HG02938 (cell line): Measurements from ENCODE around the gene EPS8.
"Not testable (repeated sequence)": the region's sequence is repeated elsewhere in the genome, so short reads cannot be mapped to it uniquely, and the experiment has no call there.

Experiments
- ATAC-seq: cut with Tn5 transposase; IDR thresholded peaks from one replicate; pipeline ENCODE4 v1.9.1; 2021; ENCODE audit warnings: mild to moderate bottlenecking, moderate library complexity; ENCODE audit not compliant: unreplicated experiment

The EPS8 gene

GRCh38 chr12:15662303-15662980 lies 126.7 kb downstream of the EPS8 start:
- ATAC-seq, result no peak

- no peak for ATAC-seq
Measured at GRCh38 chr12:15651371-15651770, 137.8 kb downstream of the EPS8 start.

- no peak for ATAC-seq
Measured at GRCh38 chr12:15650399-15651128, 138.6 kb downstream of the EPS8 start.

GRCh38 chr12:15649347-15649746 lies 139.8 kb downstream of the EPS8 start:
- ATAC-seq, result no peak

GRCh38 chr12:15648558-15648957 lies 140.6 kb downstream of the EPS8 start:
- no peak for ATAC-seq

GRCh38 chr12:15646581-15646980 lies 142.6 kb downstream of the EPS8 start:
- ATAC-seq, result no peak

- no peak for ATAC-seq
Measured at GRCh38 chr12:15644700-15645099, 144.5 kb downstream of the EPS8 start.

GRCh38 chr12:15638231-15638630 lies 151.0 kb downstream of the EPS8 start:
- no peak for ATAC-seq

- no peak for ATAC-seq
Measured at GRCh38 chr12:15636060-15636890, 152.9 kb downstream of the EPS8 start.

GRCh38 chr12:15634010-15634683 lies 155.0 kb downstream of the EPS8 start:
- ATAC-seq, result no peak

- ATAC-seq, result no peak
Measured at GRCh38 chr12:15633201-15633600, 156.0 kb downstream of the EPS8 start.

GRCh38 chr12:15632708-15633107 lies 156.5 kb downstream of the EPS8 start:
- ATAC-seq, result no peak

GRCh38 chr12:15631007-15631715 lies 158.0 kb downstream of the EPS8 start:
- no peak for ATAC-seq

GRCh38 chr12:15629761-15630160 lies 159.4 kb downstream of the EPS8 start:
- ATAC-seq, result no peak

GRCh38 chr12:15629108-15629507 lies 160.1 kb downstream of the EPS8 start:
- no peak for ATAC-seq

- no peak for ATAC-seq
Measured at GRCh38 chr12:15627995-15628945, 160.9 kb downstream of the EPS8 start.

- ATAC-seq, result no peak
Measured at GRCh38 chr12:15625075-15625474, 164.1 kb downstream of the EPS8 start.

- no peak for ATAC-seq
Measured at GRCh38 chr12:15620741-15621539, 168.2 kb downstream of the EPS8 start.

GRCh38 chr12:15616495-15616894 lies 172.7 kb downstream of the EPS8 start:
- ATAC-seq, result not testable (repeated sequence)
